GM18951 (cell line): Measurements from ENCODE around the gene ERP27.

Experiments used
- POLR2A ChIP-seq: IDR thresholded peaks from 4 replicates; pipeline ENCODE4 v1.6.1; 2011; ENCODE audit warnings: mild to moderate bottlenecking; ENCODE audit not compliant: insufficient read length, insufficient read depth; ENCODE audit errors: extremely low read depth
- in situ Hi-C: fragments of 300-500 bp; cut with MboI; formaldehyde crosslinking; loops from one replicate; pipeline ENCODE4 v1.12.0; 2022; ENCODE audit warnings: low sequenced_read_pairs, mixed read lengths, inconsistent platforms; ENCODE audit not compliant: unreplicated experiment

ERP27 gene

GRCh38 chr12:14893506-14894250 is 44.7 kb downstream of the ERP27 start:
- in situ Hi-C loops = no loop called here
- TF ChIP-seq POLR2A = no peak

DNA sequence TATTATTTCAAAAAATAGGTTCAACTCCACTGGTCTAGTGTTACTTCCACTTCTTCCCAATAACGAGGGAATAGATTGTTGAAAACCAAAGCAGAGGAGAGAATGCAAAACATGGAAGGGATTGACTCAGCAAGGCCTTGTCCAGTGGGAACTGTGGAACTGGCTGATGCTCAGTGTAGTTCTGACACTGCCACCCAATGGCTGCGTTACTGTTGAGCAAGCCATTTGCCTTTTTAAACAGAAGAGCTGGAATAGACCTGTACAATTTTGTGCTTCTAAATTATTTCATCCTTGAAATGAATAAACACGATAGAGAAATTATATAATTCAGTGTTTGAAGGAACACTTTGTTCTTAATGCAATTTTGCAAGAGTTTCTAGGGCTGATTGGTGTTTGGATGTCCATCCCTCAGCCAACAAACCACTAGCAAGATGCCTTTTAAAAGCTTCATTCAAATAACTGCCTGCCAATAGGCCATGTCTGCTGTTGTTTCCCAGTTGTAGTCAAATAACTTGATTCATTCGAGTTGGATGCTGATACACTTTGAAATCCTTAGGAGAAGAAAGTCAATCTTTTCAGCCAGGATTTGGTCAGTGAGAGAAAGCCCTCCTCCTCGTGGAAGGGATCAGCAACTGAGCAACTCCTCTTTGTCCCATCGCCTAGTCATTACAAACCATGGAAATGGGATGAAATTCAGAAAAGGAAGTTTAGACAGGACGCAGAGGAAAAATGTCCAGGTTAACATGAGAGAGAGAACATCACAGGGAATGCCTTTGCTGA is 45.4 kb downstream of the ERP27 start:
- no peak for TF ChIP-seq POLR2A
- in situ Hi-C loops = no loop called here

DNA sequence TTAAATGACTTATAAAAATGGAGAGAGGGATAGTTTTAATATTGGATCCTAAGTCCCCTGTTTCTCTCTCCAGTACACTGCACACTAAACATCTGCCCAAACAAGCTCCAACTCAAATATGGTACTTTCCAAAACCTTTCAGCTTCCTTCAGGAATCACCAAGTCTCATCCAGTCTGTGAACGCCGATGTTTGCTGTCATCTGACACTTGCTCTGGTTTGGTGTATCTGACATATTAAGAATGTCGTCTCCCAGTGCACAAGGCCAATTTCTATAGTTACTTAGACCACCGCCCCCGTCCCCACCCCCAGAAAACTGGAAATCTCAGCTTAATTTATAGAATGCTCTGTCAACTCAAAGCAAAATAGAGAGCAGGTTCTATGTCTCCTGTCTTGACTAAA is 47.6 kb downstream of the ERP27 start:
- in situ Hi-C loops = no loop called here
- no peak for TF ChIP-seq POLR2A

DNA sequence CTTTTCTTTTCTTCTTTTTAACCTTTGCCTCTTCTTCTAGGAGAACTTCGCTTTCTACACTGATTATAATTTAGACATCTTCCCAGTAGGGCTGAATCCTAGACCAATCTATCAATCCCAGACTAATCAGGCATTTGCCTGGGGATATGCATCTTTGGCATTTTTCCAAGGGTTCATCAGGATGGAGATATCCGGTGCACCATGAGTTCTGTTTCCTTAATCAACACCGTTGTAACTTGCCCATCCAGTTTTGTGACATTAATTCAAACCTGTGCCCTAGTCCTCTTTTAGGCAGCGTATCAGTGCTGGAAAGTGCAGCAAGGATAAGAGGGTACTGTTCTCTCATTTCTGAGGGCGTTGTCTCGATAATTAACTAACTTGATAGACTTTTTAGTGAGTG is 52.1 kb downstream of the ERP27 start:
- in situ Hi-C loops = no loop called here
- TF ChIP-seq POLR2A = no peak

- no peak for TF ChIP-seq POLR2A
- in situ Hi-C loops = no loop called here
These were observed 52.6 kb downstream of the ERP27 start, which contains the start of gene MGP for GRCh38 chr12:14885718-14886221. TSS of gene MGP (minus strand) at chr12:14885854. CDS start at chr12:14885791, 63 bp downstream.

DNA sequence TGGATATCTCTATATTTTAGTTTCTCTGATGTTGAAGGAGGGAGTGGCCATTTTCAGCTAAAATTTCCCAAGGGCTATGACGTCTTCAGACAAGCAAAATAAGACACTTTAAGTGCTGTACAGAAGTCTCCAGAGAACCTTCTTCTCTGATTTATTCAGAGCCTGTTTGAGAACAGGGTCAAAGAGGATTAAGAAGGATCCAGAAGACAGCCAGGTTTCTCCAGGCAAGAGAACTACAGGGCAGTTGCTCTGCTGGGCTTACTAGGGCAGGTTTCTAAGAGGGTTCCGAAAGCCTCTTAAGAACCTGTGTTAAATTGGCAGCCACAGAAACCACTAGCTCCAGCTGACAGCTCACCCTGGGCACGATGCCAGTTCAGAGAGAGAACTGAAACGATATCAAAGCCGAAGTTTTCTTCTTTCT is 53.9 kb downstream of the ERP27 start:
- TF ChIP-seq POLR2A = no peak
- in situ Hi-C loops = no loop called here

- no peak for TF ChIP-seq POLR2A
- in situ Hi-C loops = no loop called here
These were observed 54.7 kb downstream of the ERP27 start for GRCh38 chr12:14883686-14884085.

DNA sequence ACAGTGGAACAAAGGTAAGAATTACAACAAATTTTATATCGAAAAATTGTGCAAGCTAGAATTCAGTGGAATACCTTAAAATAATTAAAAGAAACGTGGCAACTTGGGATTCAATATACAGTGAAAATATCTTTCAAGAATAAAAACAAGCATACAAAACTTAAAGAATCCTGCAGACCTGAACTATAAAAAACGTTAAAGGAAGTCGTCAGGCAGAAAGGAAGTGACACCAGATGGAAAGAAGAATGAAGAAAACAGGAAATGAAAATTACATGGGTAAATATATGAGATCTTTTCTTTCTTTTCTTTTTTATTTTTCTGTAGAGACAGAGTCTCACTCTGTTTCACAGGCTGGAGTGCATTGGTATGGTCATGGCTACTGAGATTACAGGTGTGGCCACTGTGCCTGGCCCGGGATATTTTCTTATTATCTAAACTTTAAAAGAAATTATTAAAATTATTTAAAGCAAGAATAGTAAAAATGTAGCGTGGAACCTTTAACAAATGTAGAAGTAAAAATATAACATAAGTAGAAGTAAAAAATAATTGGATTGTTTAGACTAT is 57.4 kb downstream of the ERP27 start:
- in situ Hi-C loops = no loop called here

GRCh38 chr12:14879222-14879933 is 59.0 kb downstream of the ERP27 start:
- in situ Hi-C loops = no loop called here
- TF ChIP-seq POLR2A = no peak

More for the DNA sequence above, 57.4 kb downstream of the ERP27 start:
- TF ChIP-seq POLR2A = no peak

DNA sequence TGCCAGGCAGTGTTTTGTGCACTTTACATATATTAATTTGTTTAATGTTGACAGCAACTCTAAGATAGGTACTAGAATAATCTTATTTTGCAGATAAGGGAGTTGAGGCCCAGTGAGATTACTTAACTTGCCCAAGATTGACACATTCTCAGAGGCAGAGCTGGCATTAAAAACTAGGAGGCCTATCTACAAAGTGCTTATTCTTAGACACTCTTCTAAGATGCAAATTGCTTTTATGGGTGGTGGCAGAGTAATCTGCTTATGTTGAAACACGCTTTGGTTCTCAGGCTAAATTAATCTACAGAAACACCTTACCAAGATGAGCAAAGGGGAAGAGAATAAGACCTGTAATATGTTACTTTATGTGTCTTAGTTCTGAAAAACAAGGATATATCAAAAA is 59.8 kb downstream of the ERP27 start:
- in situ Hi-C loops = no loop called here
- TF ChIP-seq POLR2A = no peak

GRCh38 chr12:14876833-14877232 is 61.5 kb downstream of the ERP27 start:
- in situ Hi-C loops = no loop called here
- no peak for TF ChIP-seq POLR2A

DNA sequence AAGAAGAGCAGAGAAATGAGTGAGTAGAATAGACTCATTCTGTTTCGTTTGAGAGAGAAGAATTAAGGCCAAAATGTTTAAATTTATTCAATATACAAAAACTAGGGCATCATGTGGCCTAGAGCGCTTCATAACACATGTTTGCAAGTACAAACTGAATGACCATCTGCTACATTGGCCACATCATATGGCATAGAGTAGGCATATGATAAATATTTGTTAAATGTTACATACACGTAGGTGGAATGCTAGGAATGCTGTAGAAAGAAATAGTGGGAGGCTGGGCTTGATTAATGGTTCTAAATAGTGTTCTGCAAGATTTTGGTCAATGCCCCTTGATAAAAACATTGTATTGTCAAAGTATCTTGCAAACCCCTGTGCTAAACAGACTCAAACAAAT is 63.5 kb downstream of the ERP27 start:
- in situ Hi-C loops = no loop called here
- no peak for TF ChIP-seq POLR2A

DNA sequence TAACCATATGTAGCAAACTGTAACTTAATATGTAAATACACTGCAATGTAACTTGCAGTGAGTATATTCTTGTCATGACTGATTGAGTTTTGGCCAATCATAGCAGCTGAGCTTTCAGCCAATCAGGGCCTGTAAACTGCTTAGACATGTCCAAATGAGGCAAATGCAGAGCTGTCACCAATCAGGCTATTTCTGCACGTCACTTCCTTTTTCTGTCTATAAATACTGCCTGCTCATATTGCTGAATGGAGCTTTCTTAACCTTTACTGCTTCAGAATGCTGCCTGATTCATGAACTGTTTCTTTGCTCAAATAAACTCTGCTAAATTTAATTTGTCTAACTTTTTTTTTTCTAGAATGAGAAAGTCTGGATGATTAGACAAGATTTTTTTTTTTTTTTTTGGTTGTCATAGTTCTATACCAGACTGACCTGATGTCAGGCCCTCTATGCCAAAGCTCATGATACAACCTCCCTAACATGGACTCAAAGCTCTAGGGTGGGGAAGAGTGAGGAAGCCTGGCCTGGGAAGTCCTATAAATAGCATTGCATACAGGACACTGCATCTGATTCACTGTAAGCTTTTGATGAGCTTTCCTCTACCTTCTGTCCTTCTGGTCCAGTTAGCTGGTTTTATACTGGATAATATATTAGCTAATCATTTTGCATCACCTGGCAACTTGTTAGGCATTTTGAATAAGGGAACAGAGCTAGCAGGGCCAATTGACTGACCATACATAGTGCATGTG is 64.7 kb downstream of the ERP27 start:
- in situ Hi-C loops = no loop called here
- no peak for TF ChIP-seq POLR2A

- no peak for TF ChIP-seq POLR2A
- in situ Hi-C loops = no loop called here
These were observed 66.5 kb downstream of the ERP27 start for GRCh38 chr12:14871886-14872285.
